Left ventricle myocardium inferior (tissue), 1 donor: ENCODE results near the gene WDR86. TPM values are rescaled to one million over a fixed set of nuclear protein-coding genes. Genes with fewer than 3 reads are reported as not detected.

Experiments used
- DNase-seq: peaks from one replicate; pipeline ENCODE4 v3.0.0-alpha.2; 2020
- H3K27ac ChIP-seq: fragments of 200-600 bp; replicated peaks from 2 replicates; pipeline ENCODE4 v1.8.0; 2021
- H3K27me3 ChIP-seq: fragments of 200-600 bp; 2 replicates; pipeline ENCODE4 v1.8.0; 2021; ENCODE audit warnings: low read depth
- H3K36me3 ChIP-seq: fragments of 200-600 bp; 2 replicates; pipeline ENCODE4 v1.8.0; 2021
- H3K4me1 ChIP-seq: fragments of 200-600 bp; 2 replicates; pipeline ENCODE4 v1.8.0; 2021
- H3K4me3 ChIP-seq: fragments of 200-600 bp; 2 replicates; pipeline ENCODE4 v1.8.0; 2021; ENCODE audit warnings: mild to moderate bottlenecking, moderate library complexity
- H3K9me3 ChIP-seq: fragments of 200-600 bp; replicated peaks from 2 replicates; pipeline ENCODE4 v1.8.0; 2021
- CTCF ChIP-seq: fragments of 200-600 bp; IDR thresholded peaks from 2 replicates; pipeline ENCODE4 v1.8.0; 2021; ENCODE audit warnings: antibody characterized with exemption, mild to moderate bottlenecking, borderline replicate concordance
- intact Hi-C: fragments of 100-400 bp; cut with micrococcal nuclease; formaldehyde crosslinking; loops from one replicate; pipeline ENCODE4 v1.11.0; 2022
- total RNA-seq: library from RNA; stranded (reverse); fragmentation: NEBNext Ultra II Directional; extraction: Animal tissue kit (Norgen Biotek cat#: 25700); gene quantifications from one replicate; pipeline ENCODE4 v1.2.1, GENCODE V29; 2021
- donor health status: DM: no; HTN: yes; CAD: no; lungs with severe emphysema.

The WDR86 gene
- total RNA-seq, 1 donor from 2014 or later, result 0.16 TPM

DNA sequence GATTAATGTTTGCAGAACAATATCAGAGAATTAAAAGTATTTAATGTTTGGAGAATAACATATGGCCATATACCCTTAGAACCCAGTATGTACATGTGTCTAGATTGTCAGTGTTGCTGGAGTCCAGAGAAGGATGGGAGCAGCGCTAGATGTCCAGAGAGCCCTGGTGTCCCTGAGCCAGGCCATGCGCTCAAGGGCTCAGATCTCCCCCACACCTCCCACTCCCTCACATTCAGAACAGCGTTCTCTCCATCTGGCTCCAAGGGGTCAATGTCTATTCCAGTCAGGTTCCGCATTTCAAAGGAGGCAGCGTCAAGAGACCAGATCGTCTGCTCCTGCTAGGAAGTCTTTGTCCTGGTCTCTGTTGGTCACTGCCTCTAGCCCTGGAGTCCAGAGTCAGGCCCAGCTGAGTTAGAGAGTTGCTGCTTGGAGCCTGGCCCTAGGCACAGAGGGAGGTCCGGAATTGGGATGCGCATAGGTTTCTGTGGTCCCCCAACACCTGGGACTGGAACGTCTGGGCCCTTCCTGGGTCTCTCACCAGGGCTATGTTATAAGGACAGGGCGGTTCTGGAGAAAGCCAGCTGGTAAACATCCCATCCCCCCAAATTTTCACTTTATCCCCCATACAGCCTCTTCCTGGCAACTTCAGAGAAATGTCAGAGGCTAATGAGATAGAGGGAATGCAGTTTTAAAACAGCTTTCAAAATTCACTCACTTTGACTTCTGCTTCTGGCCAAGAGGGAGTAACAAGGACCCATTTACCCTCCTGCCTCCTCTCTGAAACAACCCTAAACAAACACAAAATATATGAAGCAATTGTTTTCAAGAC is 6.5 kb upstream of the WDR86 start:
- intact Hi-C loops, result no loop called here
- Histone ChIP-seq H3K36me3 (no peaks in the 10 kb centered on the region), H3K27me3 (peaks cover 64% of the 10 kb centered on the region), H3K9me3 (peaks cover 18% of the 10 kb centered on the region), H3K27ac (no peak overlapping the region), H3K4me3 (no peak overlapping the region), H3K4me1 (no peaks in the 10 kb centered on the region)
- TF ChIP-seq CTCF, result no peak
- DNase-seq, result no peak

DNA sequence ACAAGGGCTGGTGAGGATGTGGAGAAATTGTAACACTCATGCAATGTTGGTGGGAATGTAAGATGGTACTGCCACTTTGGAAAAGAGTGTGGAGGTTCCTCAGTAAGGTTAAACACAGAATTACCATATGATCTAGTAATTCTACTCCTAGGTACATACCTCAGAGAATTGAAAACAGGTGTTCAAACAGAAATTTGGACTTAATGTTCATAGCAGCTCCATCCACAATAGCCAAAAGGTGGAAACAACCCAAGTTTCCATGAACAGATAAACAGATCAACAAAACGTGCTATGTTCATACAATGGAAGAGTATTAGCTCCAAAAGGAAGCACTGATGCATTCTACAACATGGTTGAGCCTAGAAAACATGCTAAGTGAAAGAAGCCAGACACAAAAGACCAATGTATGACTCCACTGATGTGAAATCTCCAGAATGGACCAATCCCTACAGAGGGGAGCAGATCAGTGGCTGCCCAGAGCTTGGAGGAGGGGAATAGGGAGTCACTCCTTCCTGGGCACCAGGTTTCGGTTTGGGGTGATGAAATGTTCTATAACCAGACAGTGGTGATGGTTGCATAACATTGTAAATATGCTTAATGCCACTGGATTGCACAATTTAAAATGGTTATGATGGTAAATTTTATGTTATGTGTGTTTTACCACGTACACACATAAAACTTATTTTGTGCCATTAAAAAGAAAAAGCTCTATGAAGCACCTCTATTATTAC is 5.7 kb upstream of the WDR86 start:
- TF ChIP-seq CTCF, result no peak
- intact Hi-C loops, result no loop called here
- H3K27ac ChIP-seq, result no peak overlapping the region
- no peak for DNase-seq
- peaks cover 4% of the 10 kb centered on the region for H3K4me1 ChIP-seq
- no peak overlapping the region for H3K4me3 ChIP-seq
- H3K9me3 ChIP-seq, result peaks cover 18% of the 10 kb centered on the region
- H3K27me3 ChIP-seq, result peaks cover 65% of the 10 kb centered on the region
- H3K36me3 ChIP-seq, result no peaks in the 10 kb centered on the region

GRCh38 chr7:151413241-151413640 is 3.4 kb upstream of the WDR86 start:
- DNase-seq, result no peak
- Histone ChIP-seq H3K27ac (no peak overlapping the region), H3K27me3 (peaks cover 86% of the 10 kb centered on the region), H3K9me3 (no peaks in the 10 kb centered on the region), H3K4me3 (no peak overlapping the region), H3K4me1 (peaks cover 26% of the 10 kb centered on the region), H3K36me3 (no peaks in the 10 kb centered on the region)
- intact Hi-C loops, result no loop called here
- no peak for TF ChIP-seq CTCF

- no peaks in the 10 kb centered on the region for H3K36me3 ChIP-seq
- TF ChIP-seq CTCF, result no peak
- H3K27me3 ChIP-seq, result peaks cover 96% of the 10 kb centered on the region
- no peak overlapping the region for H3K27ac ChIP-seq
- H3K9me3 ChIP-seq, result no peaks in the 10 kb centered on the region
- no peak overlapping the region for H3K4me3 ChIP-seq
- H3K4me1 ChIP-seq, result peaks cover 26% of the 10 kb centered on the region
- no peak for DNase-seq
- intact Hi-C loops, result no loop called here
These were observed 2.5 kb upstream of the WDR86 start for GRCh38 chr7:151412318-151412717.

DNA sequence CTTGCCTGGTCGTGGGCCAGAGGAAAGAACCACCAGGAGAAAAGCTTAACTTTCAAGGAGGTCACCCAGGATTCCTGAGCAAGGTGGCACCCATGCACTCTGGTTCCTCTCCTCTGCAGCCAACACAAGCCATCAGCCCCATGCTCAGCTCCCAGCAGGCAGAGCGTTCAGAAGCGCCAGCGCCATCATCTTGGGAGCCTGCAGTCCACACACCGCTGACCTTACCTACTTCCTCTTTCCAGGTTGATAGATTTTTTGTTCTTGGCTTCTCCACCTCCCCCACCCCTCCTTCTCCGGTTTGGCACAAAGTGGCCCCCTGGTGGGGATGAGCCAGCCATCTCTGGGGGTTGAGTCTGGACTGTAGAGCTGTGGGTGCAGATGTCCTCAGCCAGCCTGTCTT is 1.7 kb upstream of the WDR86 start:
- intact Hi-C loops, result no loop called here

More for the DNA sequence above, 1.7 kb upstream of the WDR86 start:
- no peaks in the 10 kb centered on the region for H3K36me3 ChIP-seq
- DNase-seq, result no peak
- no peak for TF ChIP-seq CTCF
- H3K4me3 ChIP-seq, result no peak overlapping the region
- no peak overlapping the region for H3K27ac ChIP-seq
- no peaks in the 10 kb centered on the region for H3K9me3 ChIP-seq
- peaks cover 26% of the 10 kb centered on the region for H3K4me1 ChIP-seq
- H3K27me3 ChIP-seq, result peaks cover 97% of the 10 kb centered on the region
